Cardiac atrium fibroblast (primary cell): ENCODE results near the gene ID3. TPM values are rescaled to one million over a fixed set of nuclear protein-coding genes. Genes with fewer than 3 reads are reported as not detected.

Experiments used
- total RNA-seq: library from RNA; depleted of rRNA; stranded (reverse); fragments of >200 nt; gene quantifications from 2 replicates; pipeline ENCODE4 v1.2.3, GENCODE V29; 2015

The ID3 gene, protein sequence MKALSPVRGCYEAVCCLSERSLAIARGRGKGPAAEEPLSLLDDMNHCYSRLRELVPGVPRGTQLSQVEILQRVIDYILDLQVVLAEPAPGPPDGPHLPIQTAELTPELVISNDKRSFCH
- total RNA-seq: 655 and 658 TPM in 2 replicates

DNA sequence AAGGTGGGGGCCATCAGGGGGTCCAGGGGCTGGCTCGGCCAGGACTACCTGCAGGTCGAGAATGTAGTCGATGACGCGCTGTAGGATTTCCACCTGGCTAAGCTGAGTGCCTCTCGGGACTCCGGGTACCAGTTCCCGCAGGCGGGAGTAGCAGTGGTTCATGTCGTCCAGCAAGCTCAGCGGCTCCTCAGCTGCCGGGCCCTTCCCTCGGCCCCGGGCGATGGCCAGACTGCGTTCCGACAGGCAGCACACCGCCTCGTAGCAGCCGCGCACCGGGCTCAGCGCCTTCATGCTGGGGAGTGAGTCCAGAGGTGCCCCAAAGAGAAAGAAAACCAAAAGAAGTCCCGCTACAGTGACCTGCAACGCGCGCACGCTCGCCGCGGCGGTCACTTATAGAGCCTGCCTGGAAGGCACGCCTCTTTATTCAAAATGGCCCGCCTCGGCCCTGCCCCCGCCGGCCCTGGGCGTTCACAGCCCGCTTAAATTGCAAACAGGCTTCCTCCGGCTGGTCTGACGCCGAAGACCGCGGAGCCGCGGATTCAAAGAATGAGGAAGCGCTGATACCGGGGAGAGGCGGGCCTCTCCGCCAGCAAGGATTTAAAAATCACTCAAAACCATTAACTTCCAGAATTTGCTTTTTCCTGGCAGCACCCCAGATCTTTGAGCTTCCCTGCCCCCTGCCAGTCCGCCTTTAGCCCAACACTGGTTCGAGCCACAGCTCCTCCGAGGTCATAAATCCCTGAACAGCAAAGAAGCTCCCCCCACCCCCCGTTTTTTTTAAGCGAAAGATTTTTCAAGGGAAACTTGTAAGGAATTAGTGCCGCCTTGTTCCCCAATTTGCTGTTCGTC lies at the start of gene ID3:
Gene ID3, minus strand, starts transcription at position 366 of the 849 bp plus-strand sequence. Its CDS starts 75 bp downstream, at position 291.

DNA sequence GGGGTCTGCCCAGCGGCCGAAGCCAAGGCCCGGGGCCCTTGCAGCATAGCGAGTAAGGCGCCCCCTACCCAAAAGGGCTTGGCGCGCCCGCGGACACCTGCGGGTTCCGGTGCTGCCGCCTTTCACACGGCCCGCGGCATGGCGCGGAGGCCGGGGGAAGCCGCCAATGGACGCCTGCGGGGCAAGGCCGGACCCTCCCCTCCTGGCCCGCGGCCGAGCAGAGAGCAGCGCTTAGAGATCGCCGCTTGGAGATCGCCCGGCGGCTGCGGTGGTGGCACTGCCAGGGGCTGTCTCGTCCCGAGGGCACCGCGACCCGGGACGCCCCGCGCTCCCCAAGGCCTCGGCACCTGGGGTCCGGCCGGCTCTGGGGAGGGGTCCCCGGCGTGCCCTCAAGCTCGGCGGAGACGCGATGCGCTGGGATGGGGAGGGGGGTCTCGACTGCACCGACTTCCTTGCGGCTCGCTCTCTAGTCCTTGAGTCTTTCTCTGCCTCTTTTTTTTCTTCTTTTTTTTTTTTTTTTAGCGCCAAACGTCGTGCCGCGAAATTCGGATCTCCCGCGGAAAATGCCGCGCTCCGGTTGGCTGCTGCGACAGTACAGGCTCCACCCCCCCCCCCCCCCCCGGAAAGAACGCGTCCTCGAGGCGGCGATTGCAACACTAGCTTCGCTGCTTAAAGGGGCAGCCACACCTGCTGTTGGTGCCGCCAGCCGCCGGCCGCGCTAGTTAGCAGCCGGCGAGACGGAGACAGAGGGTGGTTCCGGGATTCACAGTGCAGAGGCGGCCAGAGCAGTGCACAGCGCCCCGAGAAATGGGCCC lies 28.3 kb downstream of the ID3 start, which contains the start of gene E2F2:
Gene E2F2, minus strand, starts transcription at position 487 of the 815 bp plus-strand sequence. Its CDS starts 440 bp downstream, at position 47.

Other genes with a start within 250 kb of the ID3 start
- gene HNRNPR, start 215.2 kb downstream of the ID3 start, total RNA-seq: 66.1 and 67.1 TPM in 2 replicates
- gene ZNF436, start 189.7 kb downstream of the ID3 start, total RNA-seq: 12.2 and 15.3 TPM in 2 replicates
- 3.2 and 3.6 TPM in 2 replicates for gene TCEA3, start 134.8 kb downstream of the ID3 start, total RNA-seq
- 37.7 and 41.9 TPM in 2 replicates for gene ASAP3, start 75.3 kb downstream of the ID3 start, total RNA-seq
- gene E2F2, start 28.3 kb downstream of the ID3 start, total RNA-seq: under 0.01 and 0.81 TPM in 2 replicates
- gene RPL11, start 132.3 kb upstream of the ID3 start, total RNA-seq: 999 and 1,155 TPM in 2 replicates
- 36.3 and 45.5 TPM in 2 replicates for gene ELOA, start 184.0 kb upstream of the ID3 start, total RNA-seq
- 21.7 and 29.3 TPM in 2 replicates for gene PITHD1, start 218.9 kb upstream of the ID3 start, total RNA-seq
- 63.7 and 66.6 TPM in 2 replicates for gene LYPLA2, start 231.6 kb upstream of the ID3 start, total RNA-seq
- 23.1 and 23.7 TPM in 2 replicates for gene GALE, start 241.3 kb upstream of the ID3 start, total RNA-seq